H1 (cell line): ENCODE measurements around the gene COPS2.

Experiments used
- BRCA1 ChIP-seq: IDR thresholded peaks from 2 replicates; pipeline ENCODE4 v1.6.1; 2012; ENCODE audit warnings: low read depth, low read length, improper control_type of control experiment
- RXRA ChIP-seq: IDR thresholded peaks from 2 replicates; pipeline ENCODE4 v1.6.1; 2011; ENCODE audit warnings: low read depth, mild to moderate bottlenecking, low read length, moderate library complexity; ENCODE audit not compliant: insufficient read depth
- SUZ12 ChIP-seq: fragments of 200-600 bp; sonication (generic); IDR thresholded peaks from 2 replicates; pipeline ENCODE4 v1.6.1; 2012; ENCODE audit warnings: mild to moderate bottlenecking, inconsistent platforms, low read length, moderate library complexity, mixed read lengths
- TF ChIP-seq, protein P1 (sequence below), 3 experiments: IDR thresholded peaks; 1 replicate in 2 of 3; 2 replicates in 1 of 3; pipeline versions ENCODE4 v1.5.1 to v1.6.1; 2011; ENCODE audit warnings: low read length in 3 of 3, mild to moderate bottlenecking in 3 of 3, inconsistent platforms in 2 of 3, low read depth in 1 of 3, moderate library complexity in 1 of 3; ENCODE audit not compliant: insufficient read depth in 1 of 3; ENCODE audit errors: control extremely low read depth in 1 of 3
- TF ChIP-seq, protein P2 (sequence below): fragments of 300-600 bp; sonication (generic); IDR thresholded peaks from 2 replicates; pipeline ENCODE4 v1.7.1; 2012; ENCODE audit warnings: low read length, moderate library complexity, mild to moderate bottlenecking, inconsistent platforms; ENCODE audit not compliant: insufficient replicate concordance

GRCh38 chr15:49085696-49086459 lies 69.5 kb downstream of the COPS2 start:
- TF ChIP-seq, protein P1, sequence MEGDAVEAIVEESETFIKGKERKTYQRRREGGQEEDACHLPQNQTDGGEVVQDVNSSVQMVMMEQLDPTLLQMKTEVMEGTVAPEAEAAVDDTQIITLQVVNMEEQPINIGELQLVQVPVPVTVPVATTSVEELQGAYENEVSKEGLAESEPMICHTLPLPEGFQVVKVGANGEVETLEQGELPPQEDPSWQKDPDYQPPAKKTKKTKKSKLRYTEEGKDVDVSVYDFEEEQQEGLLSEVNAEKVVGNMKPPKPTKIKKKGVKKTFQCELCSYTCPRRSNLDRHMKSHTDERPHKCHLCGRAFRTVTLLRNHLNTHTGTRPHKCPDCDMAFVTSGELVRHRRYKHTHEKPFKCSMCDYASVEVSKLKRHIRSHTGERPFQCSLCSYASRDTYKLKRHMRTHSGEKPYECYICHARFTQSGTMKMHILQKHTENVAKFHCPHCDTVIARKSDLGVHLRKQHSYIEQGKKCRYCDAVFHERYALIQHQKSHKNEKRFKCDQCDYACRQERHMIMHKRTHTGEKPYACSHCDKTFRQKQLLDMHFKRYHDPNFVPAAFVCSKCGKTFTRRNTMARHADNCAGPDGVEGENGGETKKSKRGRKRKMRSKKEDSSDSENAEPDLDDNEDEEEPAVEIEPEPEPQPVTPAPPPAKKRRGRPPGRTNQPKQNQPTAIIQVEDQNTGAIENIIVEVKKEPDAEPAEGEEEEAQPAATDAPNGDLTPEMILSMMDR (IDR thresholded peaks at IDR 0.05; ENCODE audit: control extremely low read depth in 1 of 3, insufficient read depth in 1 of 3, low read depth in 1 of 3, low read length in 3 of 3), result no peak
- TF ChIP-seq, protein P2, sequence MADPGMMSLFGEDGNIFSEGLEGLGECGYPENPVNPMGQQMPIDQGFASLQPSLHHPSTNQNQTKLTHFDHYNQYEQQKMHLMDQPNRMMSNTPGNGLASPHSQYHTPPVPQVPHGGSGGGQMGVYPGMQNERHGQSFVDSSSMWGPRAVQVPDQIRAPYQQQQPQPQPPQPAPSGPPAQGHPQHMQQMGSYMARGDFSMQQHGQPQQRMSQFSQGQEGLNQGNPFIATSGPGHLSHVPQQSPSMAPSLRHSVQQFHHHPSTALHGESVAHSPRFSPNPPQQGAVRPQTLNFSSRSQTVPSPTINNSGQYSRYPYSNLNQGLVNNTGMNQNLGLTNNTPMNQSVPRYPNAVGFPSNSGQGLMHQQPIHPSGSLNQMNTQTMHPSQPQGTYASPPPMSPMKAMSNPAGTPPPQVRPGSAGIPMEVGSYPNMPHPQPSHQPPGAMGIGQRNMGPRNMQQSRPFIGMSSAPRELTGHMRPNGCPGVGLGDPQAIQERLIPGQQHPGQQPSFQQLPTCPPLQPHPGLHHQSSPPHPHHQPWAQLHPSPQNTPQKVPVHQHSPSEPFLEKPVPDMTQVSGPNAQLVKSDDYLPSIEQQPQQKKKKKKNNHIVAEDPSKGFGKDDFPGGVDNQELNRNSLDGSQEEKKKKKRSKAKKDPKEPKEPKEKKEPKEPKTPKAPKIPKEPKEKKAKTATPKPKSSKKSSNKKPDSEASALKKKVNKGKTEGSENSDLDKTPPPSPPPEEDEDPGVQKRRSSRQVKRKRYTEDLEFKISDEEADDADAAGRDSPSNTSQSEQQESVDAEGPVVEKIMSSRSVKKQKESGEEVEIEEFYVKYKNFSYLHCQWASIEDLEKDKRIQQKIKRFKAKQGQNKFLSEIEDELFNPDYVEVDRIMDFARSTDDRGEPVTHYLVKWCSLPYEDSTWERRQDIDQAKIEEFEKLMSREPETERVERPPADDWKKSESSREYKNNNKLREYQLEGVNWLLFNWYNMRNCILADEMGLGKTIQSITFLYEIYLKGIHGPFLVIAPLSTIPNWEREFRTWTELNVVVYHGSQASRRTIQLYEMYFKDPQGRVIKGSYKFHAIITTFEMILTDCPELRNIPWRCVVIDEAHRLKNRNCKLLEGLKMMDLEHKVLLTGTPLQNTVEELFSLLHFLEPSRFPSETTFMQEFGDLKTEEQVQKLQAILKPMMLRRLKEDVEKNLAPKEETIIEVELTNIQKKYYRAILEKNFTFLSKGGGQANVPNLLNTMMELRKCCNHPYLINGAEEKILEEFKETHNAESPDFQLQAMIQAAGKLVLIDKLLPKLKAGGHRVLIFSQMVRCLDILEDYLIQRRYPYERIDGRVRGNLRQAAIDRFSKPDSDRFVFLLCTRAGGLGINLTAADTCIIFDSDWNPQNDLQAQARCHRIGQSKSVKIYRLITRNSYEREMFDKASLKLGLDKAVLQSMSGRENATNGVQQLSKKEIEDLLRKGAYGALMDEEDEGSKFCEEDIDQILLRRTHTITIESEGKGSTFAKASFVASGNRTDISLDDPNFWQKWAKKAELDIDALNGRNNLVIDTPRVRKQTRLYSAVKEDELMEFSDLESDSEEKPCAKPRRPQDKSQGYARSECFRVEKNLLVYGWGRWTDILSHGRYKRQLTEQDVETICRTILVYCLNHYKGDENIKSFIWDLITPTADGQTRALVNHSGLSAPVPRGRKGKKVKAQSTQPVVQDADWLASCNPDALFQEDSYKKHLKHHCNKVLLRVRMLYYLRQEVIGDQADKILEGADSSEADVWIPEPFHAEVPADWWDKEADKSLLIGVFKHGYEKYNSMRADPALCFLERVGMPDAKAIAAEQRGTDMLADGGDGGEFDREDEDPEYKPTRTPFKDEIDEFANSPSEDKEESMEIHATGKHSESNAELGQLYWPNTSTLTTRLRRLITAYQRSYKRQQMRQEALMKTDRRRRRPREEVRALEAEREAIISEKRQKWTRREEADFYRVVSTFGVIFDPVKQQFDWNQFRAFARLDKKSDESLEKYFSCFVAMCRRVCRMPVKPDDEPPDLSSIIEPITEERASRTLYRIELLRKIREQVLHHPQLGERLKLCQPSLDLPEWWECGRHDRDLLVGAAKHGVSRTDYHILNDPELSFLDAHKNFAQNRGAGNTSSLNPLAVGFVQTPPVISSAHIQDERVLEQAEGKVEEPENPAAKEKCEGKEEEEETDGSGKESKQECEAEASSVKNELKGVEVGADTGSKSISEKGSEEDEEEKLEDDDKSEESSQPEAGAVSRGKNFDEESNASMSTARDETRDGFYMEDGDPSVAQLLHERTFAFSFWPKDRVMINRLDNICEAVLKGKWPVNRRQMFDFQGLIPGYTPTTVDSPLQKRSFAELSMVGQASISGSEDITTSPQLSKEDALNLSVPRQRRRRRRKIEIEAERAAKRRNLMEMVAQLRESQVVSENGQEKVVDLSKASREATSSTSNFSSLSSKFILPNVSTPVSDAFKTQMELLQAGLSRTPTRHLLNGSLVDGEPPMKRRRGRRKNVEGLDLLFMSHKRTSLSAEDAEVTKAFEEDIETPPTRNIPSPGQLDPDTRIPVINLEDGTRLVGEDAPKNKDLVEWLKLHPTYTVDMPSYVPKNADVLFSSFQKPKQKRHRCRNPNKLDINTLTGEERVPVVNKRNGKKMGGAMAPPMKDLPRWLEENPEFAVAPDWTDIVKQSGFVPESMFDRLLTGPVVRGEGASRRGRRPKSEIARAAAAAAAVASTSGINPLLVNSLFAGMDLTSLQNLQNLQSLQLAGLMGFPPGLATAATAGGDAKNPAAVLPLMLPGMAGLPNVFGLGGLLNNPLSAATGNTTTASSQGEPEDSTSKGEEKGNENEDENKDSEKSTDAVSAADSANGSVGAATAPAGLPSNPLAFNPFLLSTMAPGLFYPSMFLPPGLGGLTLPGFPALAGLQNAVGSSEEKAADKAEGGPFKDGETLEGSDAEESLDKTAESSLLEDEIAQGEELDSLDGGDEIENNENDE, result no peak
- TF ChIP-seq RXRA (no peak), SUZ12 (no peak), BRCA1 (no peak)
